NCI-H1436 (cell line): ENCODE results near the gene CDH13.

Source experiments
- DNase-seq: peaks from one replicate; lab custom pipeline; 2025; lab: John Stamatoyannopoulos, UW

The CDH13 gene

GRCh38 chr16:83058376-83058775 lies 431.6 kb downstream of the CDH13 start:
- DNase-seq, result no peak

DNA sequence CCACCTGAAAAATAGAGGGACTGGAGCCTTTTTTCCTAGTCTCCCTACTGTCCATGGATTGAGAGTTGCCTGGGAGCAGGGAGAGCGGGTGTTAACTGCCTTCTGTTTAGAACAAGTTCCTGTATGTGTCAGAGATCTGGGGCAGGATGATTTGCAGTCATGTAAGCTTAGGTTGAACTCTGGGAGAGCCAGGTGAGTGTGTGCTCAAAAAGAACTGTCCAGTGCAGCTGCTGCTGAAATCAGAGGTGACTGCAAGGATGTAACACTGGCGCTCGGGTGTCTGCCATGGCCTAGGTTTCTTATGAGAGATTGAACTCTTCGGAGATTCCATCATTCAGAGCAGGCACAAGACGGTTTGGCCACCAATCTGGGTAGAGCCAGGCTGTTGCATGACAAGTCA lies 432.5 kb downstream of the CDH13 start:
- DNase-seq, result no peak

- no peak for DNase-seq
Measured at GRCh38 chr16:83066011-83066410, 439.2 kb downstream of the CDH13 start.

- DNase-seq, result no peak
Measured at GRCh38 chr16:83066881-83067280, 440.1 kb downstream of the CDH13 start.

- no peak for DNase-seq
Measured at GRCh38 chr16:83068686-83069085, 441.9 kb downstream of the CDH13 start.

DNA sequence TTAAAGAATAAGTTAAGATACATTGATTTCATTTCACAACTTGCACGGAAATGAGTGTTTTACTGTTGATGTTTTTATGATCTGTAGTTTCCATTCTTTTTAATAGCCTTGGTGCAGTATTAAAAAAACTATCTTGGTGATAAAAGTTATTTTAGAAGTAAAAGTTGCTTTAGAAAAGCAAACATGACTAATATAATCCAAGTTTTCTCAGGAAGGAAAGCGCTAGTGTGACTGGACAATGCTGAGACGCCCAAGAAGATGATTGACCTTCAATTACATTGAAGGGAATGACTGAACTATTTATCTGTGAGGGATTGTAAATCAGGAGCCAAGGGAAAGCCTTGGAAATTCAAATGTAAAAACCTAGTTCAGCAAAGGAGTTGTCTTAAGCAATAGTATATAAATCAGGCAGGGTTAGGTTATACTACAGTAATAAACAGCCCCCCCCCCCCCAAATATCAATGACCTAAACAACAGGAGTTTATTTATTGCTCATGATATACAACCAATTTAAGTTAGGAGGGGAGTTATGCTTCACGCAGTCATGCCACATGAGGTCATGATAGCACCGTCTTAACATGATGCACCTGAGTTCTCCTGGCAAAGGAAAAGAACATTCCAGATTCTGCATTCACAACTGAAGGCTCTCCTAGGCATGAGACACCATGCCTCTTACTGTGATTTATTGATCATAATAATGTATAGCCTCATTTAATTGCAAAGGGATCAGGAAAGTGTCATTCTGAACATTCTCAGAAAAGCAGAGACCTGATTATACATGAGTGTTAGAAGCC lies 443.8 kb downstream of the CDH13 start:
- DNase-seq, result no peak

DNA sequence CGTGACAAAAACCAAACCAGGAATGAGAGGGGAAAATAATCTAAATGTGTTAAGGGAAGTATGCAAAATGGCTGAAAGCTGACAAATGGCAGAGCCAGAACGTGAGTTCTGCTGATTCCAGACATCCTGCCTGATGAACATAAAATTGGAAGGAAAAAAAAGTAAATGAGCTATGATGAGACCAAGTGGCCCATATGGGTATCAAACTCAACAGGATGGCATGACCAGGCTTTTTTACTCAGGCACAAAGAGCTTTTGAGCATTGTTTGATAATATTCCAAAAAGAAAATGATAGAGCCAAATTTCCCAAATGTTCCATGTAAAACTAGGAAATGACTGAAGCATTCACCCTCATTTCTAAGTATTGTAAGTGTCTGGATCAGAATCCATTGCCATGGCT lies 449.2 kb downstream of the CDH13 start:
- no peak for DNase-seq

DNA sequence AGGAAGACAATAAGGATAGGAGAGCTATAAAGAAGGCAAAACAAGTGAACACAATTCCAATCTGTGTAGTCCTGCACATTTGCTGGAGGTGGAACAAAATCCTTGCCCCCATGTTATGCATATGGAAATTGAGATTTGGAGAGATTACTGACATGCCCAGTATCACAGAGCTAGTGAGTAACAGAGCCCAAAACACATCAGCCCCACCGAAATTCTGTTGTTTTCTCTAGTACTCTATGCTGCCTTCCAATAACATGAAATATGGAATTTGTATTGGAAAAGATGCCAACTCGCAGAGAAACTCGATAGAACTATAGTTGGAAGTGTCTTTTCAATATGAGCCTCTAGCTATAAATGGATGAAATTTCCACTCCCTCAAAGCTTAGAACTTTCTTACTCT lies 456.6 kb downstream of the CDH13 start:
- DNase-seq, result no peak

DNA sequence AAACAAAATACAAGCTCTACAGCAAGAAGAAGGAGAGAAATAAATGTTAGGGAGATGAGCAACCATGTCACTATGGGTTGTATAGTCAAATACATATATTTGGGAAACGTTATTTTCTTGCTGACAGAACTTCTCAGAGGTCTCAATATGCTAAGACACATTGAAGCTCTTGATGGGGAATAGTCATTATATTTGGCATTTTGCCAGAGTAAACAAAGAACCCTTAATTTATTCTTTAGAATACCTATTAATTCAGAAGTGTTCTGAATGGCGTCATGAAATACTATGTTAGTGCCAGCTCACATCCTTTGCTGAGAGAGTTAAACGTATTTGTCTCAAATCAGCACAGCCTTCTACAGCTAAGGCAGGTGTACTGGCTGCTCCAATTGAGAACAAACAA lies 458.9 kb downstream of the CDH13 start:
- no peak for DNase-seq

DNA sequence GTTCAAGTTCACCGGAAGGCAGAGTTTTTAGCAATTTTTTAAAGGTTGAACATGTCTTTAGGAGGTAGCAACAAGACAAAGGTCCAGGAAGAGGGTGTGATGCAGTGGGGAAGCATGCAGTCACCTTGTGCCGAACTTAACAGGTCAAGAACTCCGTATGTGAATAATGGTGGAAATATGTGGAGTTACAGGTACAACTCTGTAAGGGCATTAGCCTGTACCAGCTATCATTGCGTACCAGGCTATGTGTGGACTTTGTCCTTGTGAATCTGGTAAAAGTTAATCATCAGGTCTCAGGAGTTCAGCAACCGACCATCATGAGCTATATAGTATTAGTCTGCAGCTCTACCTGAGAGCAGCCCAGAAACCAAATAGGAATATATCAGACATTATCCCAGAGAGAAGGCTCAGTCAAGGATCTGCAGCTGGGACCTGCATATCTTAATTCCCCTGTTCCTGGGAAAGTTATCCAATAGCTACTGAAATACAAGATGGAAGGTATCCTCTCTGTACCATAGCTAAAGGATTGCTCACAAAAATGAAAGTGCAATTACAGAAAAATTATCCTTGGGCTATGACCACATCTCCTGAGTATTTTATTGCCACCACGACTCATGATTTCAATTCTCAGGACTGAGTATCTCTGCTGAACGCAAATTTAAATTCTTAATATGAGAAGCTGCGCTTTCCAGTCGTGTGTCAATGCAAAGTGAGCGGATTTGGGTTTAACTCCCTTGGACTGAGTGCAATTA lies 469.3 kb downstream of the CDH13 start:
- DNase-seq, result no peak

DNA sequence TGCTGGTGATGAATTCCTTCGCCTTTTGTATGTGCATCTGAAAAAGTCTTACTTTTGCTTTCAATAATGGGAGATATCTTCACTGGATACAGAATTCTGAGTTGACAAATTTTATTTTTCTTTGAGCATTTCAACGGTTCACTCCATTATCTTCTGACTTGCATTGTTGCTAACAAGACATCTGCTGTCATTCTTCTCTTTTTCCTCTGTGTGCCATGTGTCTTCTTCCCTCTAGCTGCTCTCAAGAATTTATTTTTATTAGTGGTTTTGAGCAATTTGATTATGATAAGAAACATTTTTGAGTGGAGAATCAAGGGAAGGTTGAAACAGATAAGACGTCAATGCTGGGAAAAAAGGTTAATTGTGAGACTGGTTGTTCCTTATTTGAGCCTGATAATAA lies 471.8 kb downstream of the CDH13 start:
- DNase-seq, result no peak

DNA sequence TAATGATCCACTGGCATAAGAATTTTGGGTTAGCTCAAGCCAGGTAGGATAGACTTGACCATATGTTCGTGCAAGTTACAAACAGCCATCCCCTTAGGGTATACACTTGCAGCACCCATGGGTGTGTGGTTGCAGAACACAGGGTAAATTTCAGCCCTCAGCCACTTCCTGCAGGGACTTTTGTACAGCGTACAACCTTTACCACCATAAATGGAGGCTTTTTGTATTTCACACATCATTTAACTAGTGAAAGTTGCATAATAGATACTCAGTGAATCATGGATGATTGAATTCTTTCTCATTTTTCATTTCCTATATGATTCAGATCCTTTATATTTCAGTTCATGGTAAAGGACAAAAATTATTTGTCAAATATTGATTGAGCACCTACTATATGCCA lies 473.9 kb downstream of the CDH13 start:
- no peak for DNase-seq

- no peak for DNase-seq
Measured at GRCh38 chr16:83102336-83102735, 475.6 kb downstream of the CDH13 start.

GRCh38 chr16:83105279-83106077 lies 478.7 kb downstream of the CDH13 start:
- no peak for DNase-seq

GRCh38 chr16:83109490-83110125 lies 482.8 kb downstream of the CDH13 start:
- DNase-seq, result no peak

GRCh38 chr16:83110269-83110668 lies 483.5 kb downstream of the CDH13 start:
- DNase-seq, result no peak

- DNase-seq, result no peak
Measured at GRCh38 chr16:83113317-83113716, 486.5 kb downstream of the CDH13 start.

GRCh38 chr16:83113811-83114210 lies 487.0 kb downstream of the CDH13 start:
- no peak for DNase-seq

GRCh38 chr16:83115491-83116232 lies 488.9 kb downstream of the CDH13 start:
- DNase-seq, result no peak

- DNase-seq, result no peak
Measured at GRCh38 chr16:83116274-83116892, 489.6 kb downstream of the CDH13 start.

DNA sequence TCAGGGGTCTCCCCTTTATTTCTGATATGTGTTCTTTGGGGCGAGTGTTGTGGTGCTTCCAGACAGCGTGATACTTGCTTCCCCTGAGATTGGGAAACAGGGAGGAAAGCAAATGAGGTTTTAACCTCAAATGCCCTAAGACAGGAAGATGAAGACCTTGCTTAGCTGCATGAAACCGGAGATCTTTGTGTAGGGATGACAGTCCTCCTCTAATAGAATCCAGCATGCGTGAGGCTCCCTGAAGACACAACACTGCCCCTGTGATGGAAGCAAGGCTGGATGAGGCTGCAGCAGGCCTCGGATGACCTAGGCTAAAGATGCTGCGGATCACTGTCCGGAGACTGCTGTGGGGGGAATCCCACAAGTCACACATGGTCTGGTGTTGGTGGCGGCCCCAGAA lies 491.0 kb downstream of the CDH13 start:
- no peak for DNase-seq
